ENCODE data around the gene SLC44A2.

The SLC44A2 gene

GRCh38 chr19:10604460-10604980 is 20.8 kb upstream of the SLC44A2 start:
- Histone ChIP-seq H3K9ac (ENCODE audit: insufficient read length) (no peak overlapping the region), H3K27ac (peak overlapping the region; percentile 90), H3K36me3 (ENCODE audit: insufficient read depth, low read length) (no peaks in the 10 kb centered on the region), H3K4me3 (peak overlapping the region; percentile 99), H3K9me3 (ENCODE audit: low read depth, low read length) (no peaks in the 10 kb centered on the region)
- TF ChIP-seq EZH2 (IDR thresholded peaks at IDR 0.05) (no peak), POLR2AphosphoS5 (IDR thresholded peaks at IDR 0.05; ENCODE audit: borderline replicate concordance, low read depth, low read length) (no peak), FOXP2 (optimal IDR thresholded peaks at IDR 0.05; ENCODE audit: control extremely low read depth, extremely low read length, insufficient read depth) (no peak)
- DNase-seq (ENCODE audit: low read depth, low spot score), result no peak

GRCh38 chr19:10611907-10612306 is 13.4 kb upstream of the SLC44A2 start:
- no peak for DNase-seq (ENCODE audit: low read depth, low spot score)
- Histone ChIP-seq H3K9ac (ENCODE audit: insufficient read length) (no peak overlapping the region), H3K27ac (0 out of 2 replicates have a peak overlapping the region, but pooled peaks have one; percentile 19), H3K9me3 (ENCODE audit: low read depth, low read length) (no peaks in the 10 kb centered on the region), H3K4me3 (no peak overlapping the region), H3K36me3 (ENCODE audit: insufficient read depth, low read length) (no peaks in the 10 kb centered on the region)
- TF ChIP-seq FOXP2 (optimal IDR thresholded peaks at IDR 0.05; ENCODE audit: control extremely low read depth, extremely low read length, insufficient read depth) (no peak), POLR2AphosphoS5 (IDR thresholded peaks at IDR 0.05; ENCODE audit: borderline replicate concordance, low read depth, low read length) (no peak), EZH2 (IDR thresholded peaks at IDR 0.05) (no peak)

- TF ChIP-seq POLR2AphosphoS5 (IDR thresholded peaks at IDR 0.05; ENCODE audit: borderline replicate concordance, low read depth, low read length) (no peak), FOXP2 (optimal IDR thresholded peaks at IDR 0.05; ENCODE audit: control extremely low read depth, extremely low read length, insufficient read depth) (no peak), EZH2 (IDR thresholded peaks at IDR 0.05) (no peak)
- no peaks in the 10 kb centered on the region for H3K9me3 ChIP-seq (ENCODE audit: low read depth, low read length)
- no peaks in the 10 kb centered on the region for H3K36me3 ChIP-seq (ENCODE audit: insufficient read depth, low read length)
- no peak for DNase-seq (ENCODE audit: low read depth, low spot score)
- no peak overlapping the region for H3K4me3 ChIP-seq
- no peak overlapping the region for H3K9ac ChIP-seq (ENCODE audit: insufficient read length)
- H3K27ac ChIP-seq, result no peak overlapping the region
These were observed 12.7 kb upstream of the SLC44A2 start for GRCh38 chr19:10612499-10613119.

- TF ChIP-seq EZH2 (IDR thresholded peaks at IDR 0.05) (no peak), FOXP2 (optimal IDR thresholded peaks at IDR 0.05; ENCODE audit: control extremely low read depth, extremely low read length, insufficient read depth) (no peak), POLR2AphosphoS5 (IDR thresholded peaks at IDR 0.05; ENCODE audit: borderline replicate concordance, low read depth, low read length) (no peak)
- no peak overlapping the region for H3K27ac ChIP-seq
- H3K36me3 ChIP-seq (ENCODE audit: insufficient read depth, low read length), result no peaks in the 10 kb centered on the region
These were observed 9.8 kb upstream of the SLC44A2 start for GRCh38 chr19:10615429-10616023.

GRCh38 chr19:10617409-10618121 is 7.8 kb upstream of the SLC44A2 start:
- TF ChIP-seq EZH2 (IDR thresholded peaks at IDR 0.05) (no peak), POLR2AphosphoS5 (IDR thresholded peaks at IDR 0.05; ENCODE audit: borderline replicate concordance, low read depth, low read length) (no peak), FOXP2 (optimal IDR thresholded peaks at IDR 0.05; ENCODE audit: control extremely low read depth, extremely low read length, insufficient read depth) (no peak)
- H3K9ac ChIP-seq (ENCODE audit: insufficient read length), result no peak overlapping the region
- H3K9me3 ChIP-seq (ENCODE audit: low read depth, low read length), result no peaks in the 10 kb centered on the region
- no peak for DNase-seq (ENCODE audit: low read depth, low spot score)
- H3K27ac ChIP-seq, result no peak overlapping the region
- no peak overlapping the region for H3K4me3 ChIP-seq
- H3K36me3 ChIP-seq (ENCODE audit: insufficient read depth, low read length), result no peaks in the 10 kb centered on the region

More at GRCh38 chr19:10615429-10616023, 9.8 kb upstream of the SLC44A2 start:
- no peak overlapping the region for H3K4me3 ChIP-seq
- no peaks in the 10 kb centered on the region for H3K9me3 ChIP-seq (ENCODE audit: low read depth, low read length)
- no peak for DNase-seq (ENCODE audit: low read depth, low spot score)
- H3K9ac ChIP-seq (ENCODE audit: insufficient read length), result no peak overlapping the region

GRCh38 chr19:10618846-10619245 is 6.5 kb upstream of the SLC44A2 start:
- no peak overlapping the region for H3K27ac ChIP-seq
- no peaks in the 10 kb centered on the region for H3K36me3 ChIP-seq (ENCODE audit: insufficient read depth, low read length)

GRCh38 chr19:10620786-10621185 is 4.6 kb upstream of the SLC44A2 start:
- H3K27ac ChIP-seq, result peak overlapping the region; percentile 31
- TF ChIP-seq POLR2AphosphoS5 (IDR thresholded peaks at IDR 0.05; ENCODE audit: borderline replicate concordance, low read depth, low read length), result no peak
- no peak for TF ChIP-seq EZH2 (IDR thresholded peaks at IDR 0.05)
- TF ChIP-seq FOXP2 (optimal IDR thresholded peaks at IDR 0.05; ENCODE audit: control extremely low read depth, extremely low read length, insufficient read depth), result no peak
- no peak overlapping the region for H3K4me3 ChIP-seq
- no peak for DNase-seq (ENCODE audit: low read depth, low spot score)
- H3K9me3 ChIP-seq (ENCODE audit: low read depth, low read length), result no peaks in the 10 kb centered on the region
- H3K9ac ChIP-seq (ENCODE audit: insufficient read length), result no peak overlapping the region
- no peaks in the 10 kb centered on the region for H3K36me3 ChIP-seq (ENCODE audit: insufficient read depth, low read length)

More at GRCh38 chr19:10618846-10619245, 6.5 kb upstream of the SLC44A2 start:
- Histone ChIP-seq H3K9ac (ENCODE audit: insufficient read length) (no peak overlapping the region), H3K9me3 (ENCODE audit: low read depth, low read length) (no peaks in the 10 kb centered on the region), H3K4me3 (no peak overlapping the region)
- TF ChIP-seq EZH2 (IDR thresholded peaks at IDR 0.05), result no peak
- TF ChIP-seq FOXP2 (optimal IDR thresholded peaks at IDR 0.05; ENCODE audit: control extremely low read depth, extremely low read length, insufficient read depth), result no peak
- TF ChIP-seq POLR2AphosphoS5 (IDR thresholded peaks at IDR 0.05; ENCODE audit: borderline replicate concordance, low read depth, low read length), result no peak
- no peak for DNase-seq (ENCODE audit: low read depth, low spot score)

- no peaks in the 10 kb centered on the region for H3K9me3 ChIP-seq (ENCODE audit: low read depth, low read length)
- no peak overlapping the region for H3K4me3 ChIP-seq
- no peak overlapping the region for H3K9ac ChIP-seq (ENCODE audit: insufficient read length)
- TF ChIP-seq POLR2AphosphoS5 (IDR thresholded peaks at IDR 0.05; ENCODE audit: borderline replicate concordance, low read depth, low read length), result no peak
- DNase-seq (ENCODE audit: low read depth, low spot score), result no peak
- H3K27ac ChIP-seq, result no peak overlapping the region
- no peaks in the 10 kb centered on the region for H3K36me3 ChIP-seq (ENCODE audit: insufficient read depth, low read length)
These were observed 3.4 kb upstream of the SLC44A2 start for GRCh38 chr19:10621966-10622365.

All from SK-N-MC (cell line).